ENCODE results near the gene GALNT14. TPM values are rescaled to one million over a fixed set of nuclear protein-coding genes. Genes with fewer than 3 reads are reported as not detected.

Gene GALNT14
- total and polyA plus RNA-seq, 2 of the 8 experiments (the other 6 are each of a cell fraction or from before 2014, with no cell fraction given): 13.0 to 13.7 TPM

DNA sequence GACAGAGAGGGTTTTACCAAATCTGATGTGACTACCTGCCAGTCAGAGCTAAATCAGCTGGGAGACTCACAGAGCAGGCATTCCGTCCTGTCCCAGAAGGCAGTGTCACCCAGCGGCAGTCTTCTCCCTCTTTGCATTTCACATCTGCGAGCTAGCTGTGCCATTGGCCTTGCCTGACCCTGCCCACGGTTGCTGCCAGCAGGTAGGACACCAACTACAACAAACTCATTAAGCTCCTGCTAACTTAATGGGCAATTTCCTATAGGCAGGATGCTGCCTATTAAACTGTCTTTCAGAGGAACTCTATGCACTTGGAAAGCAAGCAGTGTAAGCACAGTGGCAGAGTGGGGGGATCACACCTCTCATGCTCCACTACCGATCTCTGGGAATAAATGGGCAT lies 214.6 kb downstream of the GALNT14 start:
- Histone ChIP-seq H3K23ac (ENCODE audit: insufficient read length) (no peak overlapping the region), H2BK5ac (ENCODE audit: low read depth, low read length) (no peak overlapping the region), H2AK5ac (ENCODE audit: low read depth, low read length) (no peak overlapping the region), H3K4me1 (replicated peaks in 1 of 4; ENCODE audit: control insufficient read depth in 3 of 4, insufficient read depth in 4 of 4, low read length in 3 of 4) (no peaks in the 10 kb centered on the region), H3K14ac (ENCODE audit: insufficient read length) (no peak overlapping the region), H2AFZ (ENCODE audit: low read length) (no peak overlapping the region), H4K91ac (replicated peaks; ENCODE audit: insufficient read length, low read length) (no peak overlapping the region), H3K36me3 (ENCODE audit: control insufficient read depth in 2 of 4, insufficient read depth in 4 of 4, low read length in 3 of 4) (no peaks in the 10 kb centered on the region), H3K18ac (ENCODE audit: extremely low read depth, low read length) (no peak overlapping the region), H3K9me3 (ENCODE audit: insufficient read depth in 2 of 2, low read depth in 1 of 2, low read length in 1 of 2) (no peaks in the 10 kb centered on the region), H4K5ac (ENCODE audit: insufficient read length, low read depth, low read length) (no peak overlapping the region), H4K20me1 (replicated peaks in 1 of 2; ENCODE audit: control insufficient read depth in 1 of 2, insufficient read depth in 2 of 2, low read length in 2 of 2) (no peaks in the 10 kb centered on the region), H4K8ac (ENCODE audit: extremely low read depth, insufficient read depth, low read length) (no peak overlapping the region), H3K56ac (replicated peaks; ENCODE audit: insufficient read length, low read depth, low read length) (no peak overlapping the region), H3K27ac (ENCODE audit: low read depth, low read length) (no peak overlapping the region), H2BK15ac (ENCODE audit: low read length) (no peak overlapping the region), H3K27me3 (replicated peaks in 1 of 4; ENCODE audit: control insufficient read depth in 3 of 4, extremely low read depth in 1 of 4, insufficient read depth in 3 of 4, low read length in 3 of 4) (no peaks in the 10 kb centered on the region), H2BK12ac (ENCODE audit: low read depth, low read length) (no peak overlapping the region), H3K4me2 (ENCODE audit: insufficient read depth in 1 of 2, low read depth in 2 of 2, low read length in 2 of 2) (no peak overlapping the region), H2BK20ac (ENCODE audit: low read length) (no peak overlapping the region), H3K23me2 (ENCODE audit: low read depth, low read length) (no peaks in the 10 kb centered on the region), H3K4ac (replicated peaks; ENCODE audit: insufficient read length, low read depth, low read length) (no peak overlapping the region), H3K79me1 (ENCODE audit: low read depth, low read length) (no peaks in the 10 kb centered on the region), H3K9ac (replicated peaks in 1 of 4; ENCODE audit: extremely low read depth in 1 of 4, low read depth in 3 of 4, low read length in 3 of 4) (no peak overlapping the region), H2BK120ac (replicated peaks; ENCODE audit: low read depth, low read length) (no peak overlapping the region), H3K4me3 (ENCODE audit: extremely low read depth in 1 of 4, insufficient read depth in 2 of 4, low read depth in 3 of 4, low read length in 4 of 4) (no peak overlapping the region), H3K79me2 (ENCODE audit: control insufficient read depth in 1 of 2, insufficient read depth in 2 of 2, low read length in 2 of 2) (no peaks in the 10 kb centered on the region)
- POLR2A ChIA-PET (ENCODE audit: partially characterized antibody): no interaction called here
- WGBS, 2 experiments (ENCODE audit: extremely low coverage in 1 of 2, insufficient coverage in 1 of 2, insufficient read length in 1 of 2, insufficient replicate concordance in 2 of 2, low coverage in 1 of 2, low lambda C conversion rate in 2 of 2, missing lambda C conversion rate in 1 of 2): 89% methylated on average over 5 of the region's 5 CpGs; no CpG with 5 or more reads in 1 of the 2 experiments
- DNase-seq (ENCODE audit: low read depth in 1 of 2, low spot score in 2 of 2): no peak
- FAIRE-seq: no peak
- no peak for TF ChIP-seq KDM5A (IDR thresholded peaks at IDR 0.05; ENCODE audit: low read length)
- TF ChIP-seq HDAC2 (IDR thresholded peaks at IDR 0.05; ENCODE audit: borderline replicate concordance in 1 of 2, low read depth in 2 of 2, low read length in 2 of 2): no peak
- no peak for TF ChIP-seq RXRA (IDR thresholded peaks at IDR 0.05; ENCODE audit: insufficient read depth, low read depth, low read length)
- CTCF ChIA-PET (ENCODE audit: partially characterized antibody): interaction anchor here (0.9 to 2.0 kb wide), 4 partner anchors 8 to 246 kb away, joined by 3 to 6 read pairs (median 4); no protein-coding TSS in a partner anchor

Data from H1 (cell line).